IgD-negative memory B cell (primary cell): ENCODE data around the gene NLE1. TPM values are rescaled to one million over a fixed set of nuclear protein-coding genes. Genes with fewer than 3 reads are reported as not detected.
"Not testable (repeated sequence)": the region's sequence is repeated elsewhere in the genome, so short reads cannot be mapped to it uniquely, and the experiment has no call there.

Experiments
- H3K27ac Mint-ChIP-seq, 3 donors: one replicate each; pipeline ENCODE4 v1.8.0; 2020 to 2022; ENCODE audit warnings: mild to moderate bottlenecking in 3 of 3, mixed read lengths in 3 of 3, moderate library complexity in 1 of 3
- H3K27me3 Mint-ChIP-seq: one replicate; pipeline ENCODE4 v1.8.0; 2021; ENCODE audit warnings: mixed read lengths
- H3K36me3 Mint-ChIP-seq: one replicate; pipeline ENCODE4 v1.8.0; 2020; ENCODE audit warnings: mild to moderate bottlenecking, mixed read lengths
- H3K4me1 Mint-ChIP-seq, 3 donors: one replicate each; pipeline ENCODE4 v1.8.0; 2020 to 2022; ENCODE audit warnings: mixed read lengths in 3 of 3, mild to moderate bottlenecking in 1 of 3
- H3K4me3 Mint-ChIP-seq, 4 donors: one replicate each; pipeline ENCODE4 v1.8.0; 2020 to 2022; ENCODE audit warnings: mild to moderate bottlenecking in 4 of 4, mixed read lengths in 4 of 4, moderate library complexity in 3 of 4
- H3K9me3 Mint-ChIP-seq, 3 donors: one replicate each; pipeline ENCODE4 v1.8.0; 2020 to 2021; ENCODE audit warnings: mixed read lengths in 3 of 3, mild to moderate bottlenecking in 1 of 3
- polyA plus RNA-seq: library from polyadenylated mRNA; unstranded; fragments of 300-500 nt; fragmentation: Illumina TruSeq; gene quantifications from one replicate; pipeline ENCODE4 v1.2.3, GENCODE V29; 2021

The NLE1 gene
- polyA plus RNA-seq, 1 donor from 2014 or later: 6.0 TPM

GRCh38 chr17:35094902-35095301 lies 47.2 kb downstream of the NLE1 start:
- Mint-ChIP-seq H3K27ac (no peak overlapping the region), H3K4me3 (no peak overlapping the region), H3K4me1 (peaks cover 0 to 3% (median 2%) of the 10 kb centered on the region in 3 donors), H3K9me3 (no peaks in the 10 kb centered on the region), H3K36me3 (no peaks in the 10 kb centered on the region), H3K27me3 (no peaks in the 10 kb centered on the region)

DNA sequence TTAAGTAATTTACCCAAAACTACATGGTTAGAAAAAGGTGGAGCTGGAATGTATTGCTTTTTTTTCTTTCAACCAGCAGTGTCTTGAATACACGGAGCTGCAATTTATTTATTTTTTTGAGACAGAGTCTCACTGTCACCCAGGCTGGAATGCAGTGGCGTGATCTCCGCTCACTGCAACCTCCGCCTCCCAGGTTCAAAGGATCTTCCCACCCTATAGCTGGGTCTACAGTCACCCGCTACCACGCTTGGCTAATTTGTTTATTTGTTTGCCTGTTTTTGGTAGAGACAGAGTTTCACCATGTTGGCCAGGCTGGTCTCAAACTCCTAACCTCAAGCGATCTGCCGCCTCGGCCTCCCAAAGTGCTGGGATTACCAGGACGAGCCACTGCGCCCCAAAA lies 51.4 kb downstream of the NLE1 start:
- peak overlapping the region in 1 of 3 donors; percentile 3 for H3K27ac Mint-ChIP-seq

GRCh38 chr17:35089586-35090296 lies 52.4 kb downstream of the NLE1 start:
- H3K9me3 Mint-ChIP-seq: no peaks in the 10 kb centered on the region
- H3K27ac Mint-ChIP-seq: peak overlapping the region; percentile 88 to 97 (median 88)
- peaks cover 2% of the 10 kb centered on the region for H3K36me3 Mint-ChIP-seq

More for the DNA sequence above, 51.4 kb downstream of the NLE1 start:
- Mint-ChIP-seq H3K4me3 (peak overlapping the region; percentile 27 to 44 (median 36)), H3K4me1 (peaks cover 18 to 24% (median 23%) of the 10 kb centered on the region in 3 donors)
- H3K27me3 Mint-ChIP-seq, H3K9me3 Mint-ChIP-seq, H3K36me3 Mint-ChIP-seq: not testable (repeated sequence)

DNA sequence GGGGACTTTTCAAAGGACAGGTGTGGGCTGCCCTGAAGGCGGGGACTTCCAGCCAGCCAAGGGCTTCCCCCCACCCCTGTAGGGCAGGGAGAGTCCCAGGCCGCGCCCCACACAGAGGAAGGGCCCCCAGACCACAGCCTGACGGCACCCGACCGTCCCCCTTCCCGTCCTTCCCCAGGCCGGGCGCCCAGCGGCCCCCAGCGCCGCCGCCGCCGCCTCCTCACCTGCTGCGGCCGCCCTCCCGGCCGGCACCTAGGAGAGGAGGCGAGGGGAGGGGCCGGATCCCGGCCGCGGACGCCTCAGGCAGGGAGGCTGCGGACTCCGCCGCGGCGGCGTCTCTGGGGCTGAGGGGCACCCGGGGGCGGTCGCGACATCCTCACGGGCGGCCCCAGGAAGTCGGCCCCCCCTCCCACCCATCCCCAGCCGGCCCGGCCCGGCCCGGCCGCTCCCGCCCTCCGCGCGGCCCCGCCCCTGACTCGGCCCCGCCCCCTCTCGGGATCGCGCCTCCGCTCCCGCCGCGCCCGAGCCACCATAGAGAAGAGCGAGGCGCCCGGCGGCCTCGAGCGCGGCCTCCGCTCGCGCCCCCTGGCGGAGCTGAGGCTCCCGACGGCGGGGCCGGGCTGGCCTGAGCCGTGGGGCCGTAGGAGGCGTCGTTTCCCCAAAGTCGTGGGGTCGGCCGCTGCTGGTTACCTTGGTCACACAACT lies 53.1 kb downstream of the NLE1 start:
- no peaks in the 10 kb centered on the region for H3K9me3 Mint-ChIP-seq
- peaks cover 18 to 28% (median 23%) of the 10 kb centered on the region in 3 donors for H3K4me1 Mint-ChIP-seq
- H3K4me3 Mint-ChIP-seq: peak overlapping the region; percentile 94 to 99 (median 98)
- H3K36me3 Mint-ChIP-seq: peaks cover 2% of the 10 kb centered on the region
- peak overlapping the region; percentile 97 to 100 (median 99) for H3K27ac Mint-ChIP-seq
- H3K27me3 Mint-ChIP-seq: no peaks in the 10 kb centered on the region

More at GRCh38 chr17:35089586-35090296, 52.4 kb downstream of the NLE1 start:
- H3K4me1 Mint-ChIP-seq: peaks cover 18 to 28% (median 23%) of the 10 kb centered on the region in 3 donors
- H3K27me3 Mint-ChIP-seq: no peaks in the 10 kb centered on the region
- peak overlapping the region; percentile 85 to 95 (median 94) for H3K4me3 Mint-ChIP-seq

GRCh38 chr17:35088356-35088880 lies 53.7 kb downstream of the NLE1 start:
- peaks cover 18 to 28% (median 23%) of the 10 kb centered on the region in 3 donors for H3K4me1 Mint-ChIP-seq
- H3K27ac Mint-ChIP-seq: peak overlapping the region; percentile 97 to 100 (median 99)
- no peaks in the 10 kb centered on the region for H3K27me3 Mint-ChIP-seq
- H3K36me3 Mint-ChIP-seq: peaks cover 2% of the 10 kb centered on the region
- peak overlapping the region; percentile 94 to 99 (median 98) for H3K4me3 Mint-ChIP-seq
- no peaks in the 10 kb centered on the region for H3K9me3 Mint-ChIP-seq

DNA sequence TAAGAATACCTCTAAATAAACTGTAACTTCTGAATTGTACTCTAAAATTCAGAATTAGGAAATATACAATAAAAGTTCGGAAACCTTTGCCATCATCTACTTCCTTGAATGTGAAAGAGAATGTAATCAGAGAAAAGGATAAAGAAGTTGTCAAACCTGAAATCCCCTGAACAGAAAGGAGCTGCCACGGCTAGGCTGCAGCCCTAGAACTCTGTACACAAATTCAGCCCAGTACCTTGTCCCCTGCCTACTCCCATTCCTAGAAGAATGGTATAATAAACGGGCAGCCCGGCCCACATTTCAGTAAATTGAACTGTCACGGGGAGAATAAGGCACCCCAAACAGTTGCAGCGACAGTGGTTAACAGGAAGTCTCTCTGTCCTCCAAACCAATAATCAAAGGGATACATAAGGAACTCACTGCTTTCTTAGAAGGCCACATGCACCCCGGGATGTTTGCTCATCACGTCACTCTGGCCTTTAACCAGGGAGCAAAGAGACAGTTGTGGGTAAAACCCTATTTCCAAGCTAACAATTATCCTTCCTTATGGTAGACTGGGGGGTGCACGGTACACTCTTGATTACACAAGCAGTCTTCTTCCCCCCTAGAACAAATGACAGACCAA lies 54.3 kb downstream of the NLE1 start:
- Mint-ChIP-seq H3K4me3 (peak overlapping the region; percentile 94 to 99 (median 98)), H3K36me3 (peaks cover 2% of the 10 kb centered on the region), H3K9me3 (no peaks in the 10 kb centered on the region), H3K27me3 (no peaks in the 10 kb centered on the region), H3K27ac (peak overlapping the region; percentile 97 to 100 (median 99)), H3K4me1 (peaks cover 23 to 33% (median 29%) of the 10 kb centered on the region in 3 donors)

- no peaks in the 10 kb centered on the region for H3K27me3 Mint-ChIP-seq
- H3K9me3 Mint-ChIP-seq: no peaks in the 10 kb centered on the region
- H3K36me3 Mint-ChIP-seq: peaks cover 2% of the 10 kb centered on the region
- peak overlapping the region; percentile 97 to 100 (median 99) for H3K27ac Mint-ChIP-seq
- peak overlapping the region; percentile 94 to 99 (median 98) for H3K4me3 Mint-ChIP-seq
- H3K4me1 Mint-ChIP-seq: peaks cover 31 to 41% (median 36%) of the 10 kb centered on the region in 3 donors
These were observed 55.1 kb downstream of the NLE1 start for GRCh38 chr17:35086931-35087573.

DNA sequence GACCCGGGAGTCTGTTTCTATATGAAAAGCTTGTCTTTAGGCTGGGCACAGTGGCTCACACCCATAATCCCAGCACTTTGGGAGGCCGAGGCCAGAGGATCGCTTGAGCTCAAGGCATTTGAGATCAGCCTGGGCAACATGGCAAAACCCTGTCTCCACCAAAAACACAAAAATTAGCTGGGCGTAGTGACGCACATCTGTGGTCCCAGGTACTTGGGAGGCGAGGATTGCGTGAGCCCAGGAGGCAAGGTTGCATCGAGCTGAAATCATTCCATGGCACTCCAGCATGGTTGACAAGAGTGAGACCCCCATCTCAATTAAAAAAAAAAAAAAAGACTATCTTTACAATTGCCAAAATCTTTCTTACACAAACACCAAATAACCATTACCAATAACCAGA lies 55.9 kb downstream of the NLE1 start:
- Mint-ChIP-seq H3K27me3 (no peaks in the 10 kb centered on the region), H3K9me3 (no peaks in the 10 kb centered on the region), H3K27ac (peak overlapping the region in 2 of 3 donors; percentile 8 to 99), H3K4me3 (peak overlapping the region in 1 of 4 donors; percentile 98), H3K4me1 (peaks cover 36 to 45% (median 44%) of the 10 kb centered on the region in 3 donors), H3K36me3 (peaks cover 2% of the 10 kb centered on the region)

- Mint-ChIP-seq H3K9me3 (no peaks in the 10 kb centered on the region), H3K4me1 (peaks cover 42 to 55% (median 55%) of the 10 kb centered on the region in 3 donors), H3K27ac (peak overlapping the region in 1 of 3 donors; percentile 34), H3K27me3 (no peaks in the 10 kb centered on the region), H3K4me3 (peak overlapping the region in 1 of 4 donors; percentile 69), H3K36me3 (peaks cover 2% of the 10 kb centered on the region)
These were observed 57.1 kb downstream of the NLE1 start for GRCh38 chr17:35084987-35085386.

GRCh38 chr17:35083071-35083470 lies 59.0 kb downstream of the NLE1 start:
- H3K27me3 Mint-ChIP-seq: no peaks in the 10 kb centered on the region
- peak overlapping the region in 2 of 4 donors; percentile 44 to 64 for H3K4me3 Mint-ChIP-seq
- H3K27ac Mint-ChIP-seq: peak overlapping the region in 2 of 3 donors; percentile 4 to 19
- H3K9me3 Mint-ChIP-seq: no peaks in the 10 kb centered on the region
- H3K36me3 Mint-ChIP-seq: peaks cover 2% of the 10 kb centered on the region
- H3K4me1 Mint-ChIP-seq: peaks cover 39 to 58% (median 57%) of the 10 kb centered on the region in 3 donors

GRCh38 chr17:35082073-35082657 lies 59.9 kb downstream of the NLE1 start:
- no peaks in the 10 kb centered on the region for H3K27me3 Mint-ChIP-seq
- H3K9me3 Mint-ChIP-seq: no peaks in the 10 kb centered on the region
- H3K4me3 Mint-ChIP-seq: peak overlapping the region in 3 of 4 donors; percentile 38 to 64 (median 44)
- H3K27ac Mint-ChIP-seq: peak overlapping the region; percentile 4 to 95 (median 19)
- H3K36me3 Mint-ChIP-seq: peaks cover 2% of the 10 kb centered on the region
- H3K4me1 Mint-ChIP-seq: peaks cover 32 to 49% (median 48%) of the 10 kb centered on the region in 3 donors

GRCh38 chr17:35081638-35082037 lies 60.5 kb downstream of the NLE1 start:
- peak overlapping the region in 1 of 4 donors; percentile 44 for H3K4me3 Mint-ChIP-seq
- no peaks in the 10 kb centered on the region for H3K9me3 Mint-ChIP-seq
- H3K27me3 Mint-ChIP-seq: no peaks in the 10 kb centered on the region
- peaks cover 32 to 47% (median 43%) of the 10 kb centered on the region in 3 donors for H3K4me1 Mint-ChIP-seq
- H3K36me3 Mint-ChIP-seq: peaks cover 2% of the 10 kb centered on the region
- no peak overlapping the region for H3K27ac Mint-ChIP-seq

DNA sequence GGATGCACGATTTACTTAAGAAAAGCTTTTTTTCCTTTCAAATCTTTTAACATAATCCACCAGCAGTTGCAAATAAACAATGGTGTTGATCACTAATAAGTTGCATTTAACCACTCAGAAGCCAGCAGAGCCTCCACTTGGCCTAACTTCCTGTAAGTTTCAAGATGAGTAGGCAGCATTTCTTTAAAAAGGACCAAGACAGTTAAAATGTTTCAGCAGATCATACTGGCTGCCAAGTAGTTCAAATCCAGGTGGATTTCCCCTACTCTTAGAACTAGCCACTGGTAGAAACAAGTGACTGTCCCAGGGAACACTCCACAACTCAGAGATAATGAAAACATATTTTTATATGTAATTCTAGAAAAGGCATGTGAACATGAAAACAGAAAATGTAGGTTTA lies 61.6 kb downstream of the NLE1 start:
- Mint-ChIP-seq H3K27me3 (no peaks in the 10 kb centered on the region), H3K27ac (peak overlapping the region in 2 of 3 donors; percentile 9 to 74), H3K9me3 (no peaks in the 10 kb centered on the region), H3K36me3 (peaks cover 2% of the 10 kb centered on the region), H3K4me3 (peak overlapping the region in 2 of 4 donors; percentile 49 to 73), H3K4me1 (peaks cover 29 to 41% (median 40%) of the 10 kb centered on the region in 3 donors)
